Erythroblast (primary cell): ENCODE results near the gene EXOSC7.

ENCODE experiments used
- GATA1 ChIP-seq: IDR thresholded peaks from 2 replicates; pipeline ENCODE4 v1.6.1; 2011; ENCODE audit warnings: low read depth, mild to moderate bottlenecking, control low read depth, low read length, moderate library complexity
- POLR2A ChIP-seq: IDR thresholded peaks from 2 replicates; pipeline ENCODE4 v1.6.1; 2011; ENCODE audit warnings: mild to moderate bottlenecking, low read length

DNA sequence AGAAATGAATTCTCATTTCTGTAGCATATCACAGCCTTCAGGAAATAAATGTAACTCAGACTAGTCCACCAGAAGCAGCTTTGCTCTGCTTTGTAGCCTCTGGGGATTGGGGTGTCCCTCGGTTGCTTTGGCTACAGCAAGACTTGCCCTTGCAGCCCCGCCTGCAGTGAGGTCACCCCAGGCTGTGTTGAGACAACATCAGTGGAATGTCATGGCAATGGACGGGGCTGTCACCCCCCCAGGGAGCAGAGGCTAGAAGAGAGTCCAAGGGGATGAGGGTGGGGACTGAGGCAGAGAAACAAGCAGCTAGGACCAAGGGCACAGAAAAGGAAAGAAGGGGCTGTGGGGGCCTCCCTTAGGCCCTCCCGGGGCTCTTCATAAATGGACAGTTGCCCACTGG is 50.9 kb downstream of the EXOSC7 start:
- TF ChIP-seq POLR2A (no peak), GATA1 (no peak)
